Measurements from ENCODE around the gene KRTAP9-9.

GRCh38 chr17:41271858-41272257 is 16.7 kb downstream of the KRTAP9-9 start:
- no peak for TF ChIP-seq CTCF (IDR thresholded peaks at IDR 0.05; ENCODE audit: insufficient read depth, low read depth, low read length)
- TF ChIP-seq EZH2 (IDR thresholded peaks at IDR 0.05; ENCODE audit: insufficient read depth, low read length) = no peak

Measured in astrocyte (in vitro differentiated cells and primary cell).